Naive thymus-derived CD8-positive, alpha-beta T cell (primary cell): ENCODE data around the gene RAB44. TPM values are rescaled to one million over a fixed set of nuclear protein-coding genes. Genes with fewer than 3 reads are reported as not detected.

Experiments used
- ATAC-seq, 2 donors: fragments of 150-1000 bp; cut with Tn5 transposase in 1 of 2; sonication (Bioruptor Pico), chemical (Tn5 transposase) in 1 of 2; 1 replicate in 1 of 2; 2 replicates in 1 of 2; pipeline ENCODE4 v1.10.0; 2021; ENCODE audit warnings: mild to moderate bottlenecking in 2 of 2, moderate library complexity in 2 of 2
- POLR2A ChIA-PET: fragments of 350-600 bp; sonication (Branson Sonifier 250); formaldehyde crosslinking; loops from one replicate; lab custom pipeline; 2021; ENCODE audit warnings: antibody characterized with exemption; lab: Charles Lee
- DNase-seq, 10 donors: peaks; one replicate each; pipeline versions ENCODE4 v3.0.0 to v3.0.0-alpha.2; 2020 to 2022
- H3K27ac Mint-ChIP-seq, 10 donors: one replicate each; pipeline ENCODE4 v1.8.0; 2020 to 2022; ENCODE audit warnings: mild to moderate bottlenecking in 10 of 10, mixed read lengths in 10 of 10, moderate library complexity in 4 of 10, inconsistent platforms in 1 of 10
- H3K27me3 Mint-ChIP-seq, 5 donors: one replicate each; pipeline ENCODE4 v1.8.0; 2021 to 2022; ENCODE audit warnings: mixed read lengths in 5 of 5
- H3K36me3 Mint-ChIP-seq, 3 donors: one replicate each; pipeline ENCODE4 v1.8.0; 2020 to 2022; ENCODE audit warnings: mixed read lengths in 3 of 3, mild to moderate bottlenecking in 2 of 3, inconsistent platforms in 1 of 3
- H3K4me1 Mint-ChIP-seq, 4 donors: one replicate each; pipeline ENCODE4 v1.8.0; 2021 to 2022; ENCODE audit warnings: mixed read lengths in 4 of 4
- H3K4me3 Mint-ChIP-seq, 10 donors: one replicate each; pipeline ENCODE4 v1.8.0; 2020 to 2022; ENCODE audit warnings: mild to moderate bottlenecking in 10 of 10, mixed read lengths in 10 of 10, moderate library complexity in 6 of 10, inconsistent platforms in 1 of 10
- H3K9me3 Mint-ChIP-seq, 9 donors: one replicate each; pipeline ENCODE4 v1.8.0; 2020 to 2022; ENCODE audit warnings: mixed read lengths in 9 of 9, mild to moderate bottlenecking in 3 of 9, inconsistent platforms in 1 of 9, moderate library complexity in 1 of 9
- polyA plus RNA-seq, 3 donors: library from polyadenylated mRNA; unstranded; fragments of 300-500 nt; fragmentation: Illumina TruSeq; gene quantifications; one replicate each; pipeline ENCODE4 v1.2.3, GENCODE V29; 2021
- total RNA-seq, 8 experiments: library from RNA in 2 of 8; stranded (reverse) in 2 of 8; gene quantifications; one replicate each; pipeline ENCODE4 v1.2.3 and lab custom pipeline; 2021 to 2026

The RAB44 gene
- total and polyA plus RNA-seq, 5 experiments from 2014 or later = not detected

DNA sequence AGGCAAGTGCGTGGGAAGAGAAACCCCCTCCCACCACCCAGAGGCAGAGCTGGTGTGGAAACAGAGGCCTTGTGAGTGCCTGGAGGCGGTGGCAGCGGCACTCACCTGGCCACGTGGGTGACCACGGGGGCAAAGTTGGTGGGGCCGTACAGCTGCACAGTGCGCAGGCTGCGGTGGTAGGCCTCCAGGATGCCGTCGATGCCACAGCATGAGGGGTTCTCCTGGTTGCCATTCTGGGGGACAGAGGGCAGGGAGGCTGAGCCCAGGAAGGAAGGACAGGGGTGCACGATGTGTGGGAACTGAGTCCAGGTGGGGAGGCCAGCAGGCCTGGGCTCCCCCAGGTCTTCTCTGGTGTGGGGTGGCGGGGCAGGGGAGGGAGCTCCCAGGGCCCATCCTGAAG lies 47.7 kb downstream of the RAB44 start:
- ATAC-seq (no peak), DNase-seq (no peak)
- Mint-ChIP-seq H3K27ac (no peak overlapping the region), H3K4me3 (no peak overlapping the region), H3K4me1 (peaks cover 0 to 20% (median 2%) of the 10 kb centered on the region in 4 donors), H3K36me3 (peaks cover 0 to 6% (median 0%) of the 10 kb centered on the region in 3 donors), H3K27me3 (peaks cover 0 to 4% (median 0%) of the 10 kb centered on the region in 5 donors), H3K9me3 (peaks cover 0 to 8% (median 0%) of the 10 kb centered on the region in 9 donors)
- POLR2A ChIA-PET = no interaction called here

DNA sequence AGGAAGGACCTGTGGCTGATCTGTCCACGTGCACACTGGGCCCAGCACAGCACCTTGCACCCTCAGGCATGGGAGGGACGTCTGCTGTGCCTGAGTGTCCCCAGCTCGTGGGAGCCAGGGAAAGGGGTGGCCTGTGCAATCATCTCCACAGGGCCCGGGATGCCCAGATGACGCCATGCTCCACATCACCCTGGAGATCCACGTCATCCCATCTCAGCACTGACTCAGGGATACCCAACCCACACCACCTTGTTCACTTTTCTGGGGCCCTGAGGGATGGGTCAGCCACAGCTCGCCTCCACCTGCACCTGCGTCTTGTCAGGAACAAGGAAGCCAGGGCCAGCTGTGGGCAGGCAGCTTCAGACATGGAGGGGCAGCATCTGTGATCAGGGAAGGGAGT lies 48.2 kb downstream of the RAB44 start:
- Mint-ChIP-seq H3K27me3 (peaks cover 0 to 2% (median 0%) of the 10 kb centered on the region in 5 donors), H3K36me3 (peaks cover 0 to 9% (median 0%) of the 10 kb centered on the region in 3 donors), H3K4me1 (peaks cover 0 to 15% (median 2%) of the 10 kb centered on the region in 4 donors), H3K4me3 (no peak overlapping the region), H3K27ac (no peak overlapping the region), H3K9me3 (peaks cover 0 to 8% (median 0%) of the 10 kb centered on the region in 9 donors)
- POLR2A ChIA-PET = no interaction called here
- ATAC-seq = no peak
- no peak for DNase-seq

DNA sequence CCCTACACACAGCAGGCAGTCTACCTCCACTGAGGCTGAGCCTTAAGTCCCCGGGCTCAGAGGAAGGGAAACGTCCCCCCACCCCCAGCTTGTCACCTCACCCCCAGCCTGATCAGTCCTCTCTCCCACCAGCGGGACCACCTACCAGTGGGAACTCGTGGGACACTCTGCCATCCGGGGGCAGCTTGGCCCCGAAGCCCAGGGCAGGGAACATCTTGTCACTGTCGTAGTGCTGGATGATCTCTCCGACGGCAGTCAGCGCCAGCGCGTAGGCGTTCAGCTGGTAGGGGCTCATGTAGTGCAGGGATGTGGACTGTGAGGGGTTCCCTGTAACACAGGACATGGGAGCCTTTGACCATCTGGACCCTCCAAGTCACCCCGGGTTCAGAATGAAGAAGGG lies 48.6 kb downstream of the RAB44 start:
- H3K9me3 Mint-ChIP-seq = peaks cover 0 to 8% (median 0%) of the 10 kb centered on the region in 9 donors
- no peak for ATAC-seq
- POLR2A ChIA-PET = no interaction called here
- H3K27me3 Mint-ChIP-seq = peaks cover 0 to 2% (median 0%) of the 10 kb centered on the region in 5 donors
- H3K27ac Mint-ChIP-seq = no peak overlapping the region
- peaks cover 0 to 18% (median 2%) of the 10 kb centered on the region in 4 donors for H3K4me1 Mint-ChIP-seq
- peaks cover 0 to 9% (median 0%) of the 10 kb centered on the region in 3 donors for H3K36me3 Mint-ChIP-seq
- H3K4me3 Mint-ChIP-seq = no peak overlapping the region
- no peak for DNase-seq

DNA sequence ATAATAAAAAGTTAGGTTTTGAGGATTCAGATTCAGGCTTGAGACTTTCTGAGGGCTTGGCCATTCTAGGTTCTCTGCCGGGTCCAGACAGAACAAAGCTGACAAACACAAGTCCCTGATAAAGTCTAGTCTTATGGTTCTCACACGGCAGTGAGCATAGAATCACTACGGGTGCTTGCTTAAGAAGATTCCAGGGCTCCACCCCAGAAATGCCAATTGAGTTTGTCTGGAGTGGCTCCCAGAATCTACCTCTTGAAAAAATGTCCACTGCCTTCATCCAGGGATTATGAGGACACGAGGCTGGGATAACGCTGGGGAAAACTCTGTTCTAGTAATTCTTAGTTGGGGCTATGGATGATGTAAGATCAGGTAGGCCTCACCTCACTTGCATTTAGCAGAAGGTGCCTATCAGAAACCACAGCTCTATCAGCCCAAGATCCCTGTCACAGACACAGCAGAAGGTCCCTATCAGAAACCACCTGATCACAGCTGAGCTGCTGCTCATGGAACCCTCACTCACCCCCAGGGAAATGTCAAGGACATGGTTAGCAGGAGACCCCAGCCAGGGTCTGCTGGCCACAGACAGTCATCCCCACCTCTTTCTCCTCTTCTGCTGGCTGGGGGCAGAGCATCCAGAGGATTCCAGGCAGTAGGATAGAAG lies 52.3 kb downstream of the RAB44 start:
- Mint-ChIP-seq H3K27ac (no peak overlapping the region), H3K36me3 (peaks cover 0 to 9% (median 0%) of the 10 kb centered on the region in 3 donors), H3K9me3 (peaks cover 0 to 8% (median 0%) of the 10 kb centered on the region in 9 donors), H3K4me3 (no peak overlapping the region), H3K4me1 (peaks cover 0 to 35% (median under 1%) of the 10 kb centered on the region in 4 donors), H3K27me3 (no peaks in the 10 kb centered on the region)
- ATAC-seq (no peak), DNase-seq (no peak)
- POLR2A ChIA-PET = no interaction called here

DNA sequence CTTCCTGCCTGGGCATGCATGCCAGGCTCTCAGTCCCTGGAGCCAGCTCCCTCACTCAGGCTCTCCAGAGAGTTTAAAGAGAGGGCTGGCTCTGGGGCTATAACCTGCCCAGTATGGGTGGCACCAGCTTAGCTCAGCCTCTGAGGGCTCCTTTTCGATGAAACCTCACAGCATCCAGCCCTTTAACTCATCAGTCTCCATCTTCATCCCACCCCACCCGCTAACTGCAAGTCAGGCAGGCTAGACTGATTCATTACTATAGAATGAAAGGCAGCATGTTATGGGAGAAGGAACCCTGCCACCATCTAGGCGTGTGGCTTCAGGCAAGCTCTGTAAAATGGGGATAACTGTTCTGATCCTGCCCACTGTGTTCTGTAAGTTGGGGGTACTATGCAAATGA lies 53.5 kb downstream of the RAB44 start:
- no peaks in the 10 kb centered on the region for H3K27me3 Mint-ChIP-seq
- H3K4me3 Mint-ChIP-seq = no peak overlapping the region
- peaks cover 0 to 8% (median 0%) of the 10 kb centered on the region in 9 donors for H3K9me3 Mint-ChIP-seq
- H3K4me1 Mint-ChIP-seq = peaks cover 7 to 46% (median 10%) of the 10 kb centered on the region in 4 donors
- no peak for DNase-seq
- peak overlapping the region in 2 of 10 donors; percentile 33 to 56 for H3K27ac Mint-ChIP-seq
- peaks cover 0 to 9% (median 0%) of the 10 kb centered on the region in 3 donors for H3K36me3 Mint-ChIP-seq
- no peak for ATAC-seq
- POLR2A ChIA-PET = no interaction called here

DNA sequence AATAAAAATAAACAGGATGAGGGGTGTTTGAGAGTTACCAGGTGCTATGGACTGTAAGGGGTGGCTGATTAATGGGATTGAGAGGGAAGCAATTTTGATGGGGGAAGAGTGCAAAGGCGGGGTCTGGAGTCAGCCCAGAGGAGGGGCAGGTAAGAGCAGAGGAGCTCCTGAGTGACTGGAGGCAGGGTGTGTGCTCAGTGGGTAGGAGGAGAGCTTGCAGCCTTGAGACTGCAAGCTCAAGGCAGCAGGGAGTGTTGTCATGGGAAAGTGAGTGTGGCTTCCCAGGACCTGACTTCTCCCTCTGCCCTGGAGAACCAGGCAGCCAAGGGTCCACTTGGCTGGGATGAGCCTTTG lies 54.2 kb downstream of the RAB44 start:
- peaks cover 0 to 8% (median 0%) of the 10 kb centered on the region in 9 donors for H3K9me3 Mint-ChIP-seq
- no peaks in the 10 kb centered on the region for H3K27me3 Mint-ChIP-seq
- POLR2A ChIA-PET = no interaction called here
- ATAC-seq = no peak
- H3K27ac Mint-ChIP-seq = peak overlapping the region in 4 of 10 donors; percentile 15 to 85 (median 59)
- no peak for DNase-seq
- H3K36me3 Mint-ChIP-seq = peaks cover 0 to 9% (median 0%) of the 10 kb centered on the region in 3 donors
- H3K4me1 Mint-ChIP-seq = peaks cover 9 to 54% (median 15%) of the 10 kb centered on the region in 4 donors
- no peak overlapping the region for H3K4me3 Mint-ChIP-seq

DNA sequence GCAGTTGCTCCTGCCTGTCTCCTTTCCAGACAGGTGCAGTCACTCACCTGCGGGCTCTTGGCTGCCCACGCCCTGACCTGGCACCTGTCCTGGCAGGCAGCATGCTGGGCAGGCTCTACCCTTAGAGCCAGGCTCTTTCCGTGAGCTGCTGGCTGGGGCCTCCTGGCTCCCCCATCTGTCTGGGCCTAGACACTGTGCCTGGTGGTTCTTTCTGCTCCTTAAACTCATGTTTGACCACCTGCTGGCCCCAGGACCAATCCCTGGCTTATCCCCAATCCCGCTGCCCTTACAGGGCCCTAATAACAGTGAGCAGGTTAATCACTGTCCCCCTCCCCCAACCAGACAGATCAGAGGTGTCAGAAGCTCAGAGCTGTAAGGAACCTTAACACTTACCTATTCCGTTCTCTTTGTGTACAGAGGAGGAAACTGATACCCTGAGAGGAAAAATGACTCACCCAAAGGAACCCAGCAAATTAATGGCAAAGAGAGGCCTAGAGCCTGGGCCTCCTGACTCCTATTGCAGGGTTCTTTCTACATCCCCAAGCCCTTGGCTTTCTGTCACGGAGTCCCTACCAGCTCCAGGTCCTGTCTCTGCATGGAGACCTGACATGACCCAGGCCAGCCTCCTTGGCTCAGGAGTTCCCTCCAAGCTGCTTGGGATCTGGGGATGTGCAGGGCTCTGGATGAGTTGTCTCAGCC lies 54.7 kb downstream of the RAB44 start:
- peak overlapping the region in 1 of 10 donors; percentile 53 for H3K4me3 Mint-ChIP-seq
- H3K4me1 Mint-ChIP-seq = peaks cover 9 to 59% (median 16%) of the 10 kb centered on the region in 4 donors
- DNase-seq = no peak
- ATAC-seq = no peak
- H3K36me3 Mint-ChIP-seq = peaks cover 0 to 9% (median 0%) of the 10 kb centered on the region in 3 donors
- H3K27me3 Mint-ChIP-seq = no peaks in the 10 kb centered on the region
- peaks cover 0 to 8% (median 0%) of the 10 kb centered on the region in 9 donors for H3K9me3 Mint-ChIP-seq
- POLR2A ChIA-PET = interaction anchor here (1.6 kb wide), 1 partner anchor 9 kb away, joined by 4 read pairs; no protein-coding TSS in a partner anchor
- H3K27ac Mint-ChIP-seq = peak overlapping the region in 3 of 10 donors; percentile 10 to 83 (median 62)

DNA sequence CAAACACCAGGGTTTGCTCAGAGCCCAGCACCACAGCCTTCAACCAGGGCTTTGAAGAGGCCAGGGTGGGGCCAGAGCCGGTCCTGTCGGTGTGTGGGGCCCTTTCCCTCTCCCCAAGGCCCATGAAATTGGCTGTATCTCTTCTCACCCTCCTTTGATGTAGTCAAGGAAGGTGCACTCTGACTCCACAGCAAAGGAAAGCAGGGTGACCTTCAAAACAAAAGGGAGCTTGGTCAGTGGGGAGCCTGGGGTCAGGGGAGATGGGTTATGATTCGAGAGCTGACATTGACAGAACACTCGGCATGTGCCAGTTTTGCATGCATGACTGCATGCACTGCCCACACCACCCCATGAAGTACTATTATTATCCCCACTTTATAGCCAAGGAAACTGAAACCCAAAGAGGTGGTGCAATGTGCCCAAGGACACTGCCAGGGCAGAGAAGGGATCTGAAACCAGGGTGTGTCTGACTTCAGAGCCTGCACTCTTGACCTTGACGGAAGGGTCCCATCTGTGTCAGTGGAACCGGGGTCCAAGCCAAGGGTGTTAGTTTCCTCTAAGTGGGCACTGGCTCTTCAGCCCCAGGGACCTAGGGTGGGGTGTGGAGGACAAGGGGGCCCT lies 55.4 kb downstream of the RAB44 start:
- peak overlapping the region in 1 of 10 donors; percentile 19 for H3K4me3 Mint-ChIP-seq
- H3K36me3 Mint-ChIP-seq = peaks cover 0 to 9% (median 0%) of the 10 kb centered on the region in 3 donors
- H3K27ac Mint-ChIP-seq = peak overlapping the region in 2 of 10 donors; percentile 0 to 83
- POLR2A ChIA-PET = interaction anchor here (1.6 kb wide), 1 partner anchor 10 kb away, joined by 4 read pairs; no protein-coding TSS in a partner anchor
- H3K4me1 Mint-ChIP-seq = peaks cover 9 to 64% (median 18%) of the 10 kb centered on the region in 4 donors
- no peaks in the 10 kb centered on the region for H3K27me3 Mint-ChIP-seq
- ATAC-seq (no peak), DNase-seq (peak in 1 of 10 donors; percentile 42)
- H3K9me3 Mint-ChIP-seq = peaks cover 0 to 8% (median 0%) of the 10 kb centered on the region in 9 donors

DNA sequence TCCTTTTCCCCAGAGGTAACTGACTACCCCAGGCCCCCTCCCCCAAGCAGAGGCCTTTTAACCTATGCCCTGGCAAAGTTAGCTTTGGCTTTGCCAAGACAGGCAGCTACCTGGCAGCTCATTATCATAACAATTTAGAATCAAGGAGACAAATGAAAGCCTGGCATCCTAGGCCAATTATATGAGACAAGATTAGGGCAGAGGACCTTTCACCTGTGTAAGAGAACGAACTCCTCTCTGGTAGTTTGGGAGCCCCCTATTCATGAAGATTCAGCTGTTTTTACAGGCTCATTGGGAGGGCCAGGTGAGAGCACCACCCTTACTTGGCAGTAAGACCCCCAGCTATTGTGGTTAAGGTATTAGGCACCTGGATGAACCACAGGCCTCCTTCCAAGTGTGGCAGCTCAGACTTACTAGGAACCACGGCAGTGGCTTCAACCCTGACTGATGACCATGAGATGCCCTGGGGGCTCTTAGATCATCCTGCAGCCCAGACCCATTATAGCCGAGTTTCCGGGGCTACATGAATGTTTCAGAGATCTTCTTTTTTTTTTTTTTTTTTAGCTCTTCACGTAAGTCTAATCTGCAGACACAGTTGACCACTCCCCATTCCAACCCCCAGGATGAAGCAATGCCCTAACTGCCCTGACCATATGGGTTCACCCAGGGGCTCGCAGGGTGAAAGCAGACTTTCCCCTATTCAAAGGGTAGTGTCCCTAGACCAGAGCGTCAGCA lies 56.2 kb downstream of the RAB44 start:
- peaks cover 9 to 72% (median 21%) of the 10 kb centered on the region in 4 donors for H3K4me1 Mint-ChIP-seq
- POLR2A ChIA-PET = interaction anchor here (1.6 kb wide), 1 partner anchor 11 kb away, joined by 4 read pairs; no protein-coding TSS in a partner anchor
- no peaks in the 10 kb centered on the region for H3K27me3 Mint-ChIP-seq
- no peak overlapping the region for H3K4me3 Mint-ChIP-seq
- H3K27ac Mint-ChIP-seq = peak overlapping the region in 2 of 10 donors; percentile 0 to 83
- ATAC-seq (no peak), DNase-seq (peak in 1 of 10 donors; percentile 41)
- H3K36me3 Mint-ChIP-seq = peaks cover 0 to 9% (median 0%) of the 10 kb centered on the region in 3 donors
- H3K9me3 Mint-ChIP-seq = peaks cover 0 to 4% (median 0%) of the 10 kb centered on the region in 9 donors

DNA sequence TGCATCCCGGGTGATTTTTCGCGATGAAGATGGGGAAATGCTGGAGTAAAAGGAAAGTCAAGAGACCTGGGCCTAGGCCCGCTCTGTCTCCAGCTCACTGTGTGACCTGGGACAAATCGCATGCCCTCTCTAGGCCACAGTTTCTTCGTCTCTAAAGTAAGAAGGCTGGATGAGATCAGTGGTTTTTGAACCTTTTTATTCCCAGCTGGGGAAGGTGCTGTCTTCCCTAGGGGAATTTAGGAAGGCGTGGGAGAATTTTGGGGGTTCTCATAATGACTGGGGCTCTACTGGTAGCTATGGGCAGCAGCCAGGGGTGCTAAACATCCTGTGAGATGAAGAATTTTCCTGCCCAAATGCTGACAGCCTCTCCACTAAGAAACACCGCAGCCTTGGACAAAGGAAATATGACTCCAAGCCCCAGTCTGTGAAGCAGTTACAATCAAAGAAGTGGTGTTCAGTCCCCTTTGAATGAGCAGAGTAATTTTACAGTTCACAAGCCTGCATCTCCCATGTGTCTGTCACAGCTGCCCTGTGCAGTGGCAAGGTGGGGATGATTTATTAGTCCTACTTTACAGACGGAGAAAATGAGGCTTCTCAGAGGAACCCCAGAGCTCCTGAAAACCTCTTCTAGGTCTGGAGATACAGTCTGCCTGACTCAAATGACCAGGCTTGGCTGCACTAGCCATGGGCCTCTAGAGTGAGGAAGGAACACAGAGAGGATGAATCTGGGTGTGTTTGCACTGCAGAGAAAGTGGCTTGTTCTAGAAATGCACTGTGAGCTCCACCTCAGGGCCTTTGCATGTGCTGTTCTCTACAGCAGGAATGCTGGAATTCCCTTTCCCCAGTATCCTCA lies 57.2 kb downstream of the RAB44 start:
- ATAC-seq (no peak), DNase-seq (no peak)
- Mint-ChIP-seq H3K9me3 (no peaks in the 10 kb centered on the region), H3K4me3 (peak overlapping the region in 2 of 10 donors; percentile 47 to 77), H3K4me1 (peaks cover 9 to 79% (median 25%) of the 10 kb centered on the region in 4 donors), H3K36me3 (peaks cover 0 to 7% (median 0%) of the 10 kb centered on the region in 3 donors), H3K27me3 (peaks cover 0 to 7% (median 0%) of the 10 kb centered on the region in 5 donors), H3K27ac (peak overlapping the region in 5 of 10 donors; percentile 56 to 89 (median 80))
- POLR2A ChIA-PET = interaction anchor here (1.3 kb wide), 1 partner anchor 17 kb away, joined by 4 read pairs; no protein-coding TSS in a partner anchor
